Measurements from ENCODE around the gene MECP2. TPM values are rescaled to one million over a fixed set of nuclear protein-coding genes. Genes with fewer than 3 reads are reported as not detected.

Gene MECP2
- total RNA-seq, 2 experiments from 2014 or later: 64.2 to 72.4 TPM

GRCh38 chrX:154125391-154126040 lies 28.0 kb upstream of the MECP2 start:
- Mint-ChIP-seq H3K4me3 (no peak overlapping the region), H3K27me3 (no peaks in the 10 kb centered on the region), H3K36me3 (ENCODE audit: low read depth) (no peaks in the 10 kb centered on the region), H3K27ac (no peak overlapping the region), H3K9me3 (no peaks in the 10 kb centered on the region), H3K4me1 (peaks cover 33% of the 10 kb centered on the region)
- CTCF ChIA-PET: no interaction called here
- POLR2A ChIA-PET: interaction anchor here (0.6 kb wide), 1 partner anchor 158 kb away, joined by 4 read pairs; no protein-coding TSS in a partner anchor
- no peak for DNase-seq

DNA sequence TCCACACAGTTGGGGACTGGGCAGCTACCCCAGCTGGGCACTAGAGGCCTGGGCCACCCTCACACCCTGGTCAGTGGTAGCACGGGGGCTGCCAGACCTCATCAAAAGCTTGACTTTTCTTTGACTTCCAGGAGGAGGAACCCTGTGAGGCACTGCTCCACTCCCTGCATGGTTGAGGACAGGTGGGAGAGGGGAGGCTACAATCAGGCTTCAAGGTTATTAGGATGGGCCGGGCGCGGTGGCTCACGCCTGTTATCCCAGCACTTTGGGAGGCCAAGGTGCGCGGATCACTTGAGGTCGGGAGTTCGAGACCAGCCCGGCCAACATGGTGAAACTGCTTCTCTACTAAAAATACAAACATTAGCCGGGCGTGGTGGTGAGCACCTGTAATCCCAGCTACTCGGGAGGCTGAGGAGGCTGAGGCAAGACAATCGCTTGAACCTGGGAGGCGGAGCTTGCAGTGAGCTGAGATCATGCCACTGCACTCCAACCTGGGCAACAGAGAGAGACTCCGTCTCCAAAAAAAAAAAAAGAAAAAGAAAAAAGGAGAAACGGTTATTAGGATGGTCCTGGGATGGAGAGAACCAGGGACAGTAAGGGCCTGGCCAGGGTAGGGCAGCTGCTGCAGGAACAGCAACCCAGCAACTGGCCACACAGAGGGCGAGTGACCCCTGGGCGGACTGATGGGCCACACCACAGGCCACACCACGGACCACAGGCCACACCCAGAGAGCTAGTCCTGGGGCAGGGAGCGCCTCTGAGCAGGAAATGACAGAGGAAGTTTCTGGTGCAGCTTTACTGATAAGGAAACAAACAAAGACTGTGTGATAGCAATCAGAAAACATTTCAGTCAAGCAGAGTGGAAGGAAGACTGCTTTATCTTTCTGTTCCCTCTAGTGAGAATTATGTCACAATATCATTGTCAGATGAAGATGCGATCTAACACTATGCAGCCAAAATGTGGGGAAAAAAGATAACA lies 26.0 kb upstream of the MECP2 start:
- Mint-ChIP-seq H3K4me1 (peaks cover 39% of the 10 kb centered on the region), H3K9me3 (no peaks in the 10 kb centered on the region), H3K36me3 (ENCODE audit: low read depth) (no peaks in the 10 kb centered on the region), H3K27me3 (no peaks in the 10 kb centered on the region), H3K4me3 (no peak overlapping the region), H3K27ac (peak overlapping the region; percentile 85)
- ChIA-PET POLR2A (no interaction called here), CTCF (interaction anchor here (1.5 to 1.6 kb wide), 2 partner anchors 14 to 185 kb away, joined by 3 to 8 read pairs; no protein-coding TSS in a partner anchor)
- DNase-seq: peak; percentile 62

GRCh38 chrX:154121961-154122360 lies 24.4 kb upstream of the MECP2 start:
- H3K36me3 Mint-ChIP-seq (ENCODE audit: low read depth): no peaks in the 10 kb centered on the region
- POLR2A ChIA-PET: no interaction called here
- peaks cover 39% of the 10 kb centered on the region for H3K4me1 Mint-ChIP-seq
- H3K4me3 Mint-ChIP-seq: no peak overlapping the region
- no peak for DNase-seq
- CTCF ChIA-PET: interaction anchor here (1.3 to 1.5 kb wide), 2 partner anchors 16 to 24 kb away, joined by 3 to 8 read pairs; no protein-coding TSS in a partner anchor
- H3K27me3 Mint-ChIP-seq: no peaks in the 10 kb centered on the region
- no peak overlapping the region for H3K27ac Mint-ChIP-seq
- no peaks in the 10 kb centered on the region for H3K9me3 Mint-ChIP-seq

DNA sequence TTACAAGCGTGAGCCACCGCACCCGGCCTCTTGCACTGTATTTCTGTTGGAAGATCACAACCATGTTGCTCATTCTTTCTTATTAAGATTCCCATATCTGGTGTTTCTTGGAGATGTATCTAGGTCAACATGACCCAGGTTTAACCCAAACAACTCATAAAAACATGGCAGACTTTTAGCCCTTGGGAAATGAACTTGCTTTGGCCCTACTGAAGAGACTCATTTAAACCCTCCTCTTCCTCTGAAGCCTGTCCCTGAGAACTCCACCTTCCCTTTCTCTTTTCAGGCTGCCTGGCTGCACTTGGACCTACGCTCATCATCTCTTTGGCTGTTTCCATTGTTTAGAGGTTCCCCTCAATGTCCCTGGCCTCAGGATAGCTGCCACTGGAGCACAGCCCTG lies 23.7 kb upstream of the MECP2 start:
- H3K4me3 Mint-ChIP-seq: no peak overlapping the region
- H3K27me3 Mint-ChIP-seq: no peaks in the 10 kb centered on the region
- CTCF ChIA-PET: no interaction called here
- H3K9me3 Mint-ChIP-seq: no peaks in the 10 kb centered on the region
- peaks cover 39% of the 10 kb centered on the region for H3K4me1 Mint-ChIP-seq
- H3K36me3 Mint-ChIP-seq (ENCODE audit: low read depth): no peaks in the 10 kb centered on the region
- POLR2A ChIA-PET: no interaction called here
- no peak for DNase-seq
- H3K27ac Mint-ChIP-seq: no peak overlapping the region

- Mint-ChIP-seq H3K4me3 (no peak overlapping the region), H3K27ac (no peak overlapping the region), H3K27me3 (no peaks in the 10 kb centered on the region), H3K4me1 (peaks cover 35% of the 10 kb centered on the region), H3K9me3 (no peaks in the 10 kb centered on the region), H3K36me3 (ENCODE audit: low read depth) (no peaks in the 10 kb centered on the region)
- CTCF ChIA-PET: no interaction called here
- DNase-seq: no peak
- POLR2A ChIA-PET: no interaction called here
These were observed 23.1 kb upstream of the MECP2 start for GRCh38 chrX:154120567-154120966.

DNA sequence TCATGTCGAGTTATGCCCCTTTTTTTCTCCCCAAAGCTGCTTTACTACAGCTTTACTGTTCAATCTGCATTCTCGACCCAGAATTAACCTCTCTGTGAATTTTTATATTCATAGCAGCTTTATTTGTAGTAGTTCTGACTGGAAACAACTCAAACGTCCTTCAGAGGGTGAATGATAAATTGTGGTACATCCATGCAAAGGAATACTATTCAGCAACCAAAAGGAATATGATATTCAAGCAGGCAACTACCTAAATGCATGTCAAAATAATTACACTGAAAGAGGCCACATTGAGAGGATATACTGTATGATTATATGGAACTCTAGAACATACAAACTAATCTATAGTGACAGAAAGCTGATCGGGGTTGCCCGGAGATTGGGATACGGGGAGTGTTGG lies 20.0 kb upstream of the MECP2 start:
- POLR2A ChIA-PET: no interaction called here
- CTCF ChIA-PET: interaction anchor here (0.6 to 1.3 kb wide), 2 partner anchors 10 to 18 kb away, joined by 3 to 6 read pairs; no protein-coding TSS in a partner anchor

GRCh38 chrX:154116426-154117211 lies 19.1 kb upstream of the MECP2 start:
- ChIA-PET POLR2A (no interaction called here), CTCF (interaction anchor here (1.0 to 1.3 kb wide), 2 partner anchors 17 to 19 kb away, joined by 4 to 6 read pairs; no protein-coding TSS in a partner anchor)
- Mint-ChIP-seq H3K9me3 (no peaks in the 10 kb centered on the region), H3K27me3 (no peaks in the 10 kb centered on the region), H3K36me3 (ENCODE audit: low read depth) (no peaks in the 10 kb centered on the region), H3K4me3 (no peak overlapping the region), H3K4me1 (peaks cover 8% of the 10 kb centered on the region), H3K27ac (no peak overlapping the region)
- DNase-seq: no peak

More for the DNA sequence above, 20.0 kb upstream of the MECP2 start:
- Mint-ChIP-seq H3K36me3 (ENCODE audit: low read depth) (no peaks in the 10 kb centered on the region), H3K27ac (no peak overlapping the region), H3K9me3 (no peaks in the 10 kb centered on the region), H3K4me3 (no peak overlapping the region), H3K4me1 (peaks cover 15% of the 10 kb centered on the region), H3K27me3 (no peaks in the 10 kb centered on the region)
- no peak for DNase-seq

DNA sequence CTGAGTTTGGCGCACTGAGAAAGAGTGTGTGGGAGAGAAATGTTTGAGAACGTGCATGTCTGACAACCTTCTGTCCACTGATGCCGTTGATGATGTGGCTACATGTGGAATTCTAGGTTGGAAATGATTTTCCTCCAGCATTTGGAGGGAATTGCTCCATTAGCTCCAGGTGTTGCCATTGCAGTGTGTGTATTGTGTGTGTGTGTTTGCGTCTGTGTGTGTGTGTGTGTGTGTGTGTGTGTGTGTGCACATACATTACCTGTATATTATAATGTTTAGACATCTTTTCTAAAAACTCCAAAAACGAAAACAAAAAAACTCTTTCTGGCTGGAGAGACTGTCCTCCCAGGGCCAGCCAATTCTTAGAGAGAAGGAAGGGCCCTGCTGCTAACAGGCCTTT lies 18.2 kb upstream of the MECP2 start:
- H3K27ac Mint-ChIP-seq: no peak overlapping the region
- DNase-seq: no peak
- no peaks in the 10 kb centered on the region for H3K27me3 Mint-ChIP-seq
- no peaks in the 10 kb centered on the region for H3K9me3 Mint-ChIP-seq
- ChIA-PET CTCF (interaction anchor here (0.6 kb wide), 1 partner anchor 288 kb away, joined by 3 read pairs; no protein-coding TSS in a partner anchor), POLR2A (no interaction called here)
- no peaks in the 10 kb centered on the region for H3K36me3 Mint-ChIP-seq (ENCODE audit: low read depth)
- H3K4me1 Mint-ChIP-seq: peaks cover 8% of the 10 kb centered on the region
- no peak overlapping the region for H3K4me3 Mint-ChIP-seq

GRCh38 chrX:154115071-154115470 lies 17.6 kb upstream of the MECP2 start:
- H3K4me3 Mint-ChIP-seq: no peak overlapping the region
- CTCF ChIA-PET: interaction anchor here (0.5 to 0.6 kb wide), 2 partner anchors 105 to 287 kb away, joined by 3 read pairs; no protein-coding TSS in a partner anchor

GRCh38 chrX:154114652-154115051 lies 17.1 kb upstream of the MECP2 start:
- Mint-ChIP-seq H3K9me3 (no peaks in the 10 kb centered on the region), H3K4me3 (no peak overlapping the region), H3K4me1 (peaks cover 8% of the 10 kb centered on the region), H3K36me3 (ENCODE audit: low read depth) (no peaks in the 10 kb centered on the region), H3K27me3 (no peaks in the 10 kb centered on the region), H3K27ac (no peak overlapping the region)
- no peak for DNase-seq
- ChIA-PET CTCF (no interaction called here), POLR2A (no interaction called here)

More at GRCh38 chrX:154115071-154115470, 17.6 kb upstream of the MECP2 start:
- Mint-ChIP-seq H3K4me1 (peaks cover 8% of the 10 kb centered on the region), H3K27ac (no peak overlapping the region), H3K36me3 (ENCODE audit: low read depth) (no peaks in the 10 kb centered on the region), H3K9me3 (no peaks in the 10 kb centered on the region), H3K27me3 (no peaks in the 10 kb centered on the region)
- no peak for DNase-seq
- POLR2A ChIA-PET: no interaction called here

DNA sequence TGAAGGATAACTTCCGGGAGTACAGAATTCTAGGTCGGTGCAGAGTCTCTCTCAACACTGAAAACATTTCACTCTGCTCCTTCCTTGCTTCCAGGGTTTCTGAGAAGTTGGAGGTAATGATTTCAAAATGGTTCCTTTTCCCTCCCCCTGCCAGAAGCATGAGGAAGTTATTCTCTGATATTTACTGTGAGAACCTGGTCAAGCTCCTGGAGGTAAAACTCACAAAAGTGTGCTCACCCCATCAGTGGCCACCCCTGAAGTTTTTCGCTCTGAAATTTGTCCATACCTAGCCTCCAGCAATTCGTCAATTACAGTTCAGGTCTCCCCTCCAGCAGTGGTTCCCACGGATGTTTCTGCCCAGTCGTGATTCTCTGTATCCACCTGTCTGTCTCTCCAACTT lies 16.2 kb upstream of the MECP2 start:
- H3K27ac Mint-ChIP-seq: no peak overlapping the region
- POLR2A ChIA-PET: no interaction called here
- no peaks in the 10 kb centered on the region for H3K36me3 Mint-ChIP-seq (ENCODE audit: low read depth)

GRCh38 chrX:154098551-154098950 lies 1.0 kb upstream of the MECP2 start:
- ChIA-PET POLR2A (no interaction called here), CTCF (interaction anchor here (0.6 to 0.7 kb wide), 2 partner anchors 12 to 24 kb away, joined by 3 read pairs; no protein-coding TSS in a partner anchor)
- Mint-ChIP-seq H3K4me3 (peak overlapping the region; percentile 76), H3K9me3 (no peaks in the 10 kb centered on the region), H3K27me3 (peaks cover 3% of the 10 kb centered on the region), H3K36me3 (ENCODE audit: low read depth) (peaks cover 17% of the 10 kb centered on the region), H3K27ac (peak overlapping the region; percentile 90), H3K4me1 (peaks cover 43% of the 10 kb centered on the region)
- DNase-seq: no peak

More for the DNA sequence above, 16.2 kb upstream of the MECP2 start:
- no peak overlapping the region for H3K4me3 Mint-ChIP-seq
- DNase-seq: no peak
- no peaks in the 10 kb centered on the region for H3K9me3 Mint-ChIP-seq
- peaks cover 4% of the 10 kb centered on the region for H3K4me1 Mint-ChIP-seq
- H3K27me3 Mint-ChIP-seq: peaks cover 1% of the 10 kb centered on the region
- CTCF ChIA-PET: no interaction called here

Measured in activated CD4-positive, alpha-beta T cell treated with anti-CD3 and anti-CD28 coated beads, Interleukin-2, amount 10 ng/mL, durations not matched to agents 7 days and 5 days (primary cell).